ENCODE data around the gene SEZ6. TPM values are rescaled to one million over a fixed set of nuclear protein-coding genes. Genes with fewer than 3 reads are reported as not detected.

Gene SEZ6
- polyA plus RNA-seq, 2 of the 4 experiments (the other 2 are of a cell fraction) = not detected

- POLR2A ChIA-PET = no interaction called here
- Histone ChIP-seq H3K4me1 (no peaks in the 10 kb centered on the region), H3K4me3 (no peak overlapping the region), H3K27ac (no peak overlapping the region), H3K9me3 (no peaks in the 10 kb centered on the region), H3K4me2 (no peak overlapping the region)
- TF ChIP-seq TP53 (CRISPR knock-in tag; IDR thresholded peaks at IDR 0.05) (no peak), HOXA7 (CRISPR knock-in tag; IDR thresholded peaks at IDR 0.05) (no peak), POLR2A (IDR thresholded peaks at IDR 0.05; ENCODE audit: low read length) (no peak), FOSL2 (IDR thresholded peaks at IDR 0.05) (no peak), FOSL2 (CRISPR knock-in tag; IDR thresholded peaks at IDR 0.05) (no peak), USF2 (IDR thresholded peaks at IDR 0.05) (no peak), BCL3 (IDR thresholded peaks at IDR 0.05) (no peak), KDM5A (IDR thresholded peaks at IDR 0.05) (no peak), HOXB5 (CRISPR knock-in tag; IDR thresholded peaks at IDR 0.05) (no peak), ZFP36 (IDR thresholded peaks at IDR 0.05; ENCODE audit: borderline replicate concordance, partially characterized antibody) (no peak), CHD2 (IDR thresholded peaks at IDR 0.05; ENCODE audit: low read length, partially characterized antibody) (no peak), HEYL (CRISPR knock-in tag; IDR thresholded peaks at IDR 0.05) (no peak), CTCF (IDR thresholded peaks at IDR 0.05) (no peak), ZSCAN20 (CRISPR knock-in tag; IDR thresholded peaks at IDR 0.05) (no peak), TFCP2L1 (CRISPR knock-in tag; IDR thresholded peaks at IDR 0.05) (no peak), NFE2L2 (conservative IDR thresholded peaks at IDR 0.05; ENCODE audit: low read length) (no peak), CBX8 (IDR thresholded peaks at IDR 0.05) (no peak)
- TF ChIP-seq, protein P1, sequence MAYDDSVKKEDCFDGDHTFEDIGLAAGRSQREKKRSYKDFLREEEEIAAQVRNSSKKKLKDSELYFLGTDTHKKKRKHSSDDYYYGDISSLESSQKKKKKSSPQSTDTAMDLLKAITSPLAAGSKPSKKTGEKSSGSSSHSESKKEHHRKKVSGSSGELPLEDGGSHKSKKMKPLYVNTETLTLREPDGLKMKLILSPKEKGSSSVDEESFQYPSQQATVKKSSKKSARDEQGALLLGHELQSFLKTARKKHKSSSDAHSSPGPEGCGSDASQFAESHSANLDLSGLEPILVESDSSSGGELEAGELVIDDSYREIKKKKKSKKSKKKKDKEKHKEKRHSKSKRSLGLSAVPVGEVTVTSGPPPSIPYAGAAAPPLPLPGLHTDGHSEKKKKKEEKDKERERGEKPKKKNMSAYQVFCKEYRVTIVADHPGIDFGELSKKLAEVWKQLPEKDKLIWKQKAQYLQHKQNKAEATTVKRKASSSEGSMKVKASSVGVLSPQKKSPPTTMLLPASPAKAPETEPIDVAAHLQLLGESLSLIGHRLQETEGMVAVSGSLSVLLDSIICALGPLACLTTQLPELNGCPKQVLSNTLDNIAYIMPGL (CRISPR knock-in tag; IDR thresholded peaks at IDR 0.05; ENCODE audit: borderline replicate concordance) = no peak
- no peak for ATAC-seq
- no peak for DNase-seq (ENCODE audit: low read depth in 1 of 2, low spot score in 1 of 2)
- 94% methylated on average over 5 of the region's 5 CpGs for WGBS (ENCODE audit: missing lambda C conversion rate)
- no peak for FAIRE-seq
- CTCF ChIA-PET = interaction anchor here (1.0 to 38.2 kb wide), 19 partner anchors 8 to 200 kb away, joined by 3 to 685 read pairs (median 5); partner anchors contain the start of genes DHRS13, FLOT2 and TLCD1
Measured at GRCh38 chr17:28917465-28917864, 88.4 kb downstream of the SEZ6 start.

- Histone ChIP-seq H3K27ac (no peak overlapping the region), H3K4me3 (no peak overlapping the region), H3K4me2 (no peak overlapping the region), H3K9me3 (no peaks in the 10 kb centered on the region), H3K4me1 (no peaks in the 10 kb centered on the region)
- 93% methylated on average over 12 of the region's 12 CpGs for WGBS (ENCODE audit: missing lambda C conversion rate)
- POLR2A ChIA-PET = interaction anchor here (0.9 kb wide), 1 partner anchor 153 kb away, joined by 3 read pairs; no protein-coding TSS in a partner anchor
- no peak for DNase-seq (ENCODE audit: low read depth in 1 of 2, low spot score in 1 of 2)
- no peak for ATAC-seq
- FAIRE-seq = no peak
- CTCF ChIA-PET = interaction anchor here (0.6 to 38.2 kb wide), 25 partner anchors 8 to 233 kb away, joined by 3 to 685 read pairs (median 4); partner anchors contain the start of genes DHRS13, FLOT2 and TLCD1
- TF ChIP-seq ELK1 (IDR thresholded peaks at IDR 0.05; ENCODE audit: low read depth, low read length) = no peak
- no peak for TF ChIP-seq CBX2 (IDR thresholded peaks at IDR 0.05; ENCODE audit: borderline replicate concordance, low read depth)
- no peak for TF ChIP-seq CTCF (IDR thresholded peaks at IDR 0.05)
- TF ChIP-seq NR3C1 (IDR thresholded peaks at IDR 0.05) = no peak
- no peak for TF ChIP-seq ZSCAN20 (CRISPR knock-in tag; IDR thresholded peaks at IDR 0.05)
- TF ChIP-seq RNF2 (IDR thresholded peaks at IDR 0.05; ENCODE audit: borderline replicate concordance, low read depth) = no peak
- TF ChIP-seq, protein P1 (CRISPR knock-in tag; IDR thresholded peaks at IDR 0.05; ENCODE audit: borderline replicate concordance) = no peak
- no peak for TF ChIP-seq MAZ (IDR thresholded peaks at IDR 0.05; ENCODE audit: borderline replicate concordance, low read depth, low read length)
- TF ChIP-seq HDAC2 (IDR thresholded peaks at IDR 0.05) = no peak
- no peak for TF ChIP-seq RAD21 (conservative IDR thresholded peaks at IDR 0.05 in 1 of 2, IDR thresholded peaks at IDR 0.05 in 1 of 2)
- TF ChIP-seq CHD2 (IDR thresholded peaks at IDR 0.05; ENCODE audit: low read length, partially characterized antibody) = no peak
- TF ChIP-seq, protein P2, sequence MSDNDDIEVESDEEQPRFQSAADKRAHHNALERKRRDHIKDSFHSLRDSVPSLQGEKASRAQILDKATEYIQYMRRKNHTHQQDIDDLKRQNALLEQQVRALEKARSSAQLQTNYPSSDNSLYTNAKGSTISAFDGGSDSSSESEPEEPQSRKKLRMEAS (IDR thresholded peaks at IDR 0.05) = no peak
- no peak for TF ChIP-seq CEBPB (IDR thresholded peaks at IDR 0.05)
Measured at GRCh38 chr17:28917029-28917428, 88.8 kb downstream of the SEZ6 start.
